LHCN-M2 (cell line): Measurements from ENCODE around the gene SUCO. TPM values are rescaled to one million over a fixed set of nuclear protein-coding genes. Genes with fewer than 3 reads are reported as not detected.

Source experiments
- DNase-seq: peaks from one replicate; pipeline ENCODE4 v3.0.0-alpha.2; 2012; ENCODE audit warnings: low read depth
- total RNA-seq: library from RNA; depleted of rRNA; stranded (reverse); fragments of >200 nt; gene quantifications from 2 replicates; pipeline ENCODE4 v1.2.3, GENCODE V29; 2014; rRNA removed

SUCO gene
- total RNA-seq, 1 experiment from 2014 or later = 41.4 TPM

- DNase-seq = no peak
Observed at GRCh38 chr1:172647110-172647564, 114.2 kb downstream of the SUCO start.

- DNase-seq = no peak
Observed at GRCh38 chr1:172647987-172648386, 115.0 kb downstream of the SUCO start.

- DNase-seq = no peak
Observed at GRCh38 chr1:172650474-172651193, 117.7 kb downstream of the SUCO start.

- no peak for DNase-seq
Observed at GRCh38 chr1:172653015-172653709, 120.2 kb downstream of the SUCO start.

GRCh38 chr1:172654535-172654934, 121.6 kb downstream of the SUCO start:
- peak; percentile 80 for DNase-seq

- no peak for DNase-seq
Observed at GRCh38 chr1:172656576-172656975, 123.6 kb downstream of the SUCO start.

GRCh38 chr1:172657586-172657985, 124.6 kb downstream of the SUCO start:
- no peak for DNase-seq

- no peak for DNase-seq
Observed at GRCh38 chr1:172658871-172659453, 126.0 kb downstream of the SUCO start, which contains the start of gene FASLG. FASLG (plus strand) TSS chr1:172659103; CDS start chr1:172659202, 99 bp downstream.

- no peak for DNase-seq
Observed at GRCh38 chr1:172661107-172661506, 128.2 kb downstream of the SUCO start.

Other genes starting within 250 kb of the SUCO start
- 0.19 and 0.46 TPM in 2 replicates for gene C1orf105, start 112.5 kb upstream of the SUCO start, total RNA-seq
- 16.5 and 25.0 TPM in 2 replicates for gene PIGC, start 89.1 kb upstream of the SUCO start, total RNA-seq
- gene FASLG, start 126.0 kb downstream of the SUCO start, total RNA-seq = 0.38 and 0.52 TPM in 2 replicates